SK-N-SH (cell line): ENCODE data around the gene NTSR1. TPM values are rescaled to one million over a fixed set of nuclear protein-coding genes. Genes with fewer than 3 reads are reported as not detected.

Experiments
- CTCF ChIA-PET: fragments of 300-600, 350-600 bp; formaldehyde crosslinking; extraction: SDS; loops from one replicate; lab custom pipeline; 2021; lab: Yijun Ruan, JAX
- POLR2A ChIA-PET: fragments of 350-600 bp; sonication (Branson Sonifier 250); formaldehyde crosslinking; extraction: SDS; loops from one replicate; lab custom pipeline; 2020; ENCODE audit warnings: antibody characterized with exemption, inconsistent platforms; lab: Yijun Ruan, JAX
- DNase-seq: peaks from one replicate; pipeline ENCODE4 v3.0.0; 2012
- H2AFZ ChIP-seq: fragments of 200-600 bp; sonication (generic); 2 replicates; pipeline ENCODE4 v1.8.1; 2016; ENCODE audit warnings: antibody characterized with exemption, mild to moderate bottlenecking, low read depth
- H3F3A ChIP-seq: fragments of 200-600 bp; sonication (generic); replicated peaks from 2 replicates; pipeline ENCODE3; 2016; ENCODE audit warnings: antibody characterized with exemption, mild to moderate bottlenecking; ENCODE audit not compliant: insufficient read depth
- H3K27ac ChIP-seq, 2 experiments: fragments of 200-500 bp in 1 of 2; fragments of 200-600 bp in 1 of 2; sonication (Bioruptor generic) in 1 of 2; sonication (generic), shearing (Covaris generic) in 1 of 2; 2 replicates each; pipeline versions ENCODE4 v1.5.1 to v1.6.1; 2014 to 2016; ENCODE audit warnings: low read depth in 2 of 2, inconsistent platforms in 1 of 2, low read length in 1 of 2, mild to moderate bottlenecking in 1 of 2, mixed read lengths in 1 of 2
- H3K27me3 ChIP-seq: fragments of 200-600 bp; sonication (generic), shearing (Covaris generic); 2 replicates; pipeline ENCODE4 v1.6.1; 2016; ENCODE audit warnings: mixed run types; ENCODE audit not compliant: insufficient read depth
- H3K36me3 ChIP-seq, 2 experiments: fragments of 200-500 bp in 1 of 2; fragments of 200-600 bp in 1 of 2; sonication (Bioruptor generic) in 1 of 2; sonication (generic) in 1 of 2; replicated peaks in 1 of 2; 2 replicates each; pipeline versions ENCODE3 to v1.5.1; 2014 to 2016; ENCODE audit warnings: low read length in 1 of 2, mild to moderate bottlenecking in 1 of 2; ENCODE audit not compliant: insufficient read depth in 2 of 2, control insufficient read depth in 1 of 2
- H3K4me1 ChIP-seq, 2 experiments: fragments of 200-500 bp in 1 of 2; fragments of 200-600 bp in 1 of 2; sonication (Bioruptor generic) in 1 of 2; sonication (generic), shearing (Covaris generic) in 1 of 2; 2 replicates each; pipeline versions ENCODE4 v1.5.1 to v1.6.1; 2014 to 2016; ENCODE audit warnings: low read depth in 1 of 2, low read length in 1 of 2, mixed run types in 1 of 2; ENCODE audit not compliant: insufficient read depth in 2 of 2, control insufficient read depth in 1 of 2
- H3K4me2 ChIP-seq: fragments of 200-600 bp; sonication (generic), shearing (Covaris generic); 2 replicates; pipeline ENCODE4 v1.6.1; 2017; ENCODE audit warnings: mixed run types
- H3K4me3 ChIP-seq, 2 experiments: fragments of 200-500 bp in 1 of 2; fragments of 200-600 bp in 1 of 2; sonication (Bioruptor generic) in 1 of 2; sonication (generic), shearing (Covaris generic) in 1 of 2; 2 replicates each; pipeline versions ENCODE4 v1.5.1 to v1.8.1; 2014 to 2016; ENCODE audit warnings: low read depth in 2 of 2, inconsistent platforms in 1 of 2, low read length in 1 of 2, mild to moderate bottlenecking in 1 of 2, mixed read lengths in 1 of 2, moderate library complexity in 1 of 2
- H3K79me2 ChIP-seq: fragments of 200-600 bp; sonication (generic); 2 replicates; pipeline ENCODE4 v1.8.1; 2017; ENCODE audit warnings: mild to moderate bottlenecking; ENCODE audit not compliant: insufficient read depth
- H3K9ac ChIP-seq: fragments of 200-600 bp; sonication (generic); 2 replicates; pipeline ENCODE4 v1.6.1; 2017; ENCODE audit warnings: mixed run types
- H3K9me2 ChIP-seq: fragments of 200-600 bp; sonication (generic); 2 replicates; pipeline ENCODE4 v1.6.1; 2017; ENCODE audit warnings: mixed run types
- H3K9me3 ChIP-seq: fragments of 200-600 bp; sonication (generic); 2 replicates; pipeline ENCODE4 v1.6.1; 2017; ENCODE audit warnings: mixed run types, mild to moderate bottlenecking, moderate library complexity
- H4K20me1 ChIP-seq: fragments of 200-600 bp; sonication (generic); 2 replicates; pipeline ENCODE4 v1.6.1; 2017; ENCODE audit warnings: mild to moderate bottlenecking, mixed run types; ENCODE audit not compliant: insufficient read depth
- CHD2 ChIP-seq: fragments of 150-350 bp; IDR thresholded peaks from 2 replicates; pipeline ENCODE4 v1.6.1; 2018; ENCODE audit warnings: low read length; ENCODE audit not compliant: partially characterized antibody
- ELF1 ChIP-seq: IDR thresholded peaks from 2 replicates; pipeline ENCODE4 v1.4.0; 2012
- GATA2 ChIP-seq: sonication (generic); formaldehyde crosslinking; IDR thresholded peaks from 2 replicates; pipeline ENCODE4 v1.5.0; 2020; ENCODE audit warnings: mild to moderate bottlenecking, missing genetic modification reagents
- JUND ChIP-seq: IDR thresholded peaks from 2 replicates; pipeline ENCODE4 v1.4.0; 2012
- YY1 ChIP-seq: IDR thresholded peaks from 2 replicates; pipeline ENCODE4 v1.4.0; 2012; ENCODE audit warnings: low read depth, mild to moderate bottlenecking
- WGBS: methylation state at CpG from one replicate; pipeline ENCODE4 v1.1.6; 2017; ENCODE audit warnings: low lambda C conversion rate; 5-methylcytosine and 5-hydroxymethylcytosine counted together
- polyA plus RNA-seq, 3 experiments: library from polyadenylated mRNA; depleted of rRNA; stranded (reverse); fragments of >200 nt; gene quantifications; 2 replicates each; pipeline ENCODE4 v1.2.3, GENCODE V29; 2012
- TF ChIP-seq, protein P1 (sequence below): IDR thresholded peaks from 2 replicates; pipeline ENCODE4 v1.6.1; 2012; ENCODE audit warnings: mild to moderate bottlenecking, low read depth, low read length, moderate library complexity
- TF ChIP-seq, protein P2 (sequence below): IDR thresholded peaks from 2 replicates; pipeline ENCODE4 v1.4.0; 2012; ENCODE audit warnings: low read depth, borderline replicate concordance
- TF ChIP-seq, protein P3 (sequence below): IDR thresholded peaks from 2 replicates; pipeline ENCODE4 v1.4.0; 2012; ENCODE audit warnings: low read depth
- TF ChIP-seq, protein P4 (sequence below): fragments of 150-350 bp; IDR thresholded peaks from 2 replicates; pipeline ENCODE4 v1.6.1; 2016; ENCODE audit warnings: mild to moderate bottlenecking, low read depth, low read length

Gene NTSR1
- polyA plus RNA-seq, 1 of the 3 experiments (the other 2 are of a cell fraction) = 8.2 TPM

DNA sequence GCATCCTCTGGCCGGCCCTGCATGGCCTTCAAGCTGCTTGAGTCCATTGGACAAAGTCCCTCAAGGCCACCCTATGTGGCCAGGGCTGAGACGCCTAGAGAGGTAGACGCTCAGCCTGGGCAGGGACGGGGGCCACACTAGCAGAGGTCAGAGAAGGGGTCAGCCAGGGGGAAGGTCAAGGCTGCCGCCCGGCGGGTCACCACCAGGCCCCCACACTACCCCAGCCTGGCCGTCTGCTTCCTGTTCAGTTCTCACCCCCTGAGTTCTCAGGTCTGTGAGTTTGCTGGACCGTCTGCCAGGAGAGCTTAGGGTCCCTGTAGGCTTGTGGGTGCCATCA, 37.3 kb downstream of the NTSR1 start (continued):
- TF ChIP-seq, protein P1, sequence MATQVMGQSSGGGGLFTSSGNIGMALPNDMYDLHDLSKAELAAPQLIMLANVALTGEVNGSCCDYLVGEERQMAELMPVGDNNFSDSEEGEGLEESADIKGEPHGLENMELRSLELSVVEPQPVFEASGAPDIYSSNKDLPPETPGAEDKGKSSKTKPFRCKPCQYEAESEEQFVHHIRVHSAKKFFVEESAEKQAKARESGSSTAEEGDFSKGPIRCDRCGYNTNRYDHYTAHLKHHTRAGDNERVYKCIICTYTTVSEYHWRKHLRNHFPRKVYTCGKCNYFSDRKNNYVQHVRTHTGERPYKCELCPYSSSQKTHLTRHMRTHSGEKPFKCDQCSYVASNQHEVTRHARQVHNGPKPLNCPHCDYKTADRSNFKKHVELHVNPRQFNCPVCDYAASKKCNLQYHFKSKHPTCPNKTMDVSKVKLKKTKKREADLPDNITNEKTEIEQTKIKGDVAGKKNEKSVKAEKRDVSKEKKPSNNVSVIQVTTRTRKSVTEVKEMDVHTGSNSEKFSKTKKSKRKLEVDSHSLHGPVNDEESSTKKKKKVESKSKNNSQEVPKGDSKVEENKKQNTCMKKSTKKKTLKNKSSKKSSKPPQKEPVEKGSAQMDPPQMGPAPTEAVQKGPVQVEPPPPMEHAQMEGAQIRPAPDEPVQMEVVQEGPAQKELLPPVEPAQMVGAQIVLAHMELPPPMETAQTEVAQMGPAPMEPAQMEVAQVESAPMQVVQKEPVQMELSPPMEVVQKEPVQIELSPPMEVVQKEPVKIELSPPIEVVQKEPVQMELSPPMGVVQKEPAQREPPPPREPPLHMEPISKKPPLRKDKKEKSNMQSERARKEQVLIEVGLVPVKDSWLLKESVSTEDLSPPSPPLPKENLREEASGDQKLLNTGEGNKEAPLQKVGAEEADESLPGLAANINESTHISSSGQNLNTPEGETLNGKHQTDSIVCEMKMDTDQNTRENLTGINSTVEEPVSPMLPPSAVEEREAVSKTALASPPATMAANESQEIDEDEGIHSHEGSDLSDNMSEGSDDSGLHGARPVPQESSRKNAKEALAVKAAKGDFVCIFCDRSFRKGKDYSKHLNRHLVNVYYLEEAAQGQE = no peak
- TF ChIP-seq ELF1 = no peak
- TF ChIP-seq, protein P2, sequence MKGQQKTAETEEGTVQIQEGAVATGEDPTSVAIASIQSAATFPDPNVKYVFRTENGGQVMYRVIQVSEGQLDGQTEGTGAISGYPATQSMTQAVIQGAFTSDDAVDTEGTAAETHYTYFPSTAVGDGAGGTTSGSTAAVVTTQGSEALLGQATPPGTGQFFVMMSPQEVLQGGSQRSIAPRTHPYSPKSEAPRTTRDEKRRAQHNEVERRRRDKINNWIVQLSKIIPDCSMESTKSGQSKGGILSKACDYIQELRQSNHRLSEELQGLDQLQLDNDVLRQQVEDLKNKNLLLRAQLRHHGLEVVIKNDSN = no peak
- TF ChIP-seq, all 33 proteins: peak for 0

DNA sequence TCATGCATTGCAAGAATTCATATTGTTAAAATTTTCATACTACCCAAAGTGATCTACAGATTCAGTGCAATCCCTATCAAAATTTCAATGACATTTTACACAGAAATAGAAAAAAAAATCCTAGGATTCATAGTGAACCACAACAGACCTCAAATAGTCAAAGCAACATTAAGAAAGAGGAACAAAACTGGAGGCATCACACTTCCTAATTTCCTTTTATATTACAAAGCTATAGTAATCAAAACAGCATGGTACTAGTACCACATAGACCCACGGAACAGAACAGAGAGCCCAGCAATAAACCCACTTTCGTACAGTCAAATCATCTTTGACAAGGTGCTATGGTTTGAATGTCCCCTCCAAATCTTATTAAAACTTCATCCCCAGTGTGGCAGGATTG, 39.7 kb downstream of the NTSR1 start:
- Histone ChIP-seq H3K9ac (no peak overlapping the region), H3K9me2 (no peaks in the 10 kb centered on the region), H3K27me3 (no peaks in the 10 kb centered on the region), H3K4me2 (no peak overlapping the region), H3K36me3 (no peaks in the 10 kb centered on the region), H3K27ac (no peak overlapping the region), H3K79me2 (no peaks in the 10 kb centered on the region), H4K20me1 (no peaks in the 10 kb centered on the region), H3K4me3 (no peak overlapping the region), H2AFZ (no peak overlapping the region), H3F3A (no peaks in the 10 kb centered on the region), H3K9me3 (no peaks in the 10 kb centered on the region), H3K4me1 (peaks cover 0 to 4% of the 10 kb centered on the region in 2 experiments; a peak in 1 of 4 replicates)
- WGBS = 66% methylated on average over 2 of the region's 2 CpGs
- CTCF ChIA-PET = interaction anchor here (0.6 to 1.5 kb wide), 2 partner anchors 18 to 56 kb away, joined by 3 read pairs; no protein-coding TSS in a partner anchor
- DNase-seq = no peak
- POLR2A ChIA-PET = no interaction called here
- TF ChIP-seq GATA2 (CRISPR knock-in tag) = no peak
- no peak for TF ChIP-seq CHD2
- no peak for TF ChIP-seq YY1
- TF ChIP-seq, protein P3, sequence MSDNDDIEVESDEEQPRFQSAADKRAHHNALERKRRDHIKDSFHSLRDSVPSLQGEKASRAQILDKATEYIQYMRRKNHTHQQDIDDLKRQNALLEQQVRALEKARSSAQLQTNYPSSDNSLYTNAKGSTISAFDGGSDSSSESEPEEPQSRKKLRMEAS = no peak
- TF ChIP-seq JUND = no peak
- TF ChIP-seq, protein P4, sequence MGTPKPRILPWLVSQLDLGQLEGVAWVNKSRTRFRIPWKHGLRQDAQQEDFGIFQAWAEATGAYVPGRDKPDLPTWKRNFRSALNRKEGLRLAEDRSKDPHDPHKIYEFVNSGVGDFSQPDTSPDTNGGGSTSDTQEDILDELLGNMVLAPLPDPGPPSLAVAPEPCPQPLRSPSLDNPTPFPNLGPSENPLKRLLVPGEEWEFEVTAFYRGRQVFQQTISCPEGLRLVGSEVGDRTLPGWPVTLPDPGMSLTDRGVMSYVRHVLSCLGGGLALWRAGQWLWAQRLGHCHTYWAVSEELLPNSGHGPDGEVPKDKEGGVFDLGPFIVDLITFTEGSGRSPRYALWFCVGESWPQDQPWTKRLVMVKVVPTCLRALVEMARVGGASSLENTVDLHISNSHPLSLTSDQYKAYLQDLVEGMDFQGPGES = no peak
- no peak for TF ChIP-seq ELF1
